GM18867 (cell line): ENCODE results near the gene RTP5.

Experiments used
- ATAC-seq: cut with Tn5 transposase; IDR thresholded peaks from one replicate; pipeline ENCODE4 v1.9.1; 2021; ENCODE audit warnings: mild to moderate bottlenecking, moderate library complexity; ENCODE audit not compliant: unreplicated experiment

RTP5 gene

GRCh38 chr2:241843321-241844065, 26.0 kb upstream of the RTP5 start:
- ATAC-seq, result peak; percentile 10

- ATAC-seq, result peak; percentile 69
These were observed 25.3 kb upstream of the RTP5 start for GRCh38 chr2:241844066-241844728.

DNA sequence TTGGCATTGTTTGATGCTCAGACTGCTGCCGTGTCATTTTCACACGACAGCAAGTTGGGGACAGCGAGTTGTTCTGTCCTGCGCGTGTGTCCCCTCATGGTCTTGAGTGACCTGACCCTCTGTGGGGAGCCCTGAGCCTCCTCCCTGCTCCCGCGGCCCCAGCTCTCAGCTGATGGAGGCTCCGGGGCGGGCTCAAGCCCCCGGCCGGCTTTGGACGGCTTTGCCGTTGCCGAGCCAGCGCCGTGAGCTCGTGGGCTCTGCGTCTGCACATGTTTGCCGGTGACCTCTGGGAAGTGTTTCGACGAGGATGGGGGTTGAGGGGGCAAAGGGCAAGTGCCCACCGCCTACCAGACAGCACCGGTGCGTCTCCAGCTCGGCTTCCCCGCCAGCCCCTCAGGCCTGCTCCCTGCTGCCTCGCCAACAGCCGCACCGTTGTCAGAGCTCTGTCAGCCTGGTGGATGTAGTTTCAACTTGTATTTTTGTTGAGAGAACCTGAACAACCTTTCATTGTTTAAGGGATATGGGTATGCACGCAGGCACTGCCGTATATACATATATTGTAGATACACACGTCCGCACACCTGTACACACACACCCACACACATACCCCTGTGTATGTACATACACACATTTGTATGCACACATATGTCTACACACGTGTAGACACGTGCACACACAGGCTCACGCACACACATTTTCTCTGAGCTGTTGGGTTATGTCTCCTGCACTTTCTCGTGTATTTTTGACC, 24.5 kb upstream of the RTP5 start:
- ATAC-seq, result no peak

- ATAC-seq, result no peak
These were observed 23.1 kb upstream of the RTP5 start for GRCh38 chr2:241846406-241846805.

GRCh38 chr2:241848761-241849615, 20.5 kb upstream of the RTP5 start:
- no peak for ATAC-seq

- ATAC-seq, result no peak
These were observed 19.6 kb upstream of the RTP5 start for GRCh38 chr2:241849616-241850543.

GRCh38 chr2:241850544-241851324, 18.8 kb upstream of the RTP5 start:
- no peak for ATAC-seq

DNA sequence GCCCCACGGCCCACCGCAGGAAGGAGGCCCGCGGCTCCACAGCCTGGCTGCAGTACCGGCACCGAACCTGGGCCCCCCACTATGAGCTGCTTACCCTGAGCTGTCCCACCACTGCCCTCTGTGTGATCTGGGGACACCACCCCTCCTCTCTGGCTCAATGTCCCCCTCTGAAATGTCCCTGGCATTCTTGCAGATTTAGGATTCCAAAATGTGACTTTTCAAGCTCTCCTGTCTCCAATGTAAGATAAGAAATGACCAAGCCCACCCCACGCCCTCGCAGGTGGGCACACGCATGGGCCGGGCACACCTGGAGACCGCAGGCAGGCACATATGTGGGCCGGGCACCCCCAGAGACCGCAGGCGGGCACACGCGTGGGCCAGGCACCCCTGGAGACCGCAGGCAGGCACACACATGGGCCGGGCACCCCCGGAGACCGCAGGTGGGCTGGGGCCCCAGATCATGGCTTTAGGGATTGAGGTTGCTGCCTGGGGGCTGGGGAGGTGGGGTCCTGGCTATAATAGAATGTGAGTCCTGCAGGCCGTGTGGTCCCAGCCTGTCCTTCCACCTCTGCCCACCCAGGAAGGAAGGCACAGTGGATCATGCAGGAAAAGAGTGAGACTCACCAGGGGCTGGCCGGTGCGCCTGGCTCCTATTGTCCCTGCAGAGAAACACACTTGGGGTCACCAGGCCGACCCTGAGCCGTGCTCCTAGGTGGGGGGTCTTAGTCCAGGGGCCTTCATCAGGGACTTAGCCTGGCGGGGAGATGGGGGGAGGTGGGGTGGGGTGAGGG, 18.0 kb upstream of the RTP5 start:
- ATAC-seq, result no peak

DNA sequence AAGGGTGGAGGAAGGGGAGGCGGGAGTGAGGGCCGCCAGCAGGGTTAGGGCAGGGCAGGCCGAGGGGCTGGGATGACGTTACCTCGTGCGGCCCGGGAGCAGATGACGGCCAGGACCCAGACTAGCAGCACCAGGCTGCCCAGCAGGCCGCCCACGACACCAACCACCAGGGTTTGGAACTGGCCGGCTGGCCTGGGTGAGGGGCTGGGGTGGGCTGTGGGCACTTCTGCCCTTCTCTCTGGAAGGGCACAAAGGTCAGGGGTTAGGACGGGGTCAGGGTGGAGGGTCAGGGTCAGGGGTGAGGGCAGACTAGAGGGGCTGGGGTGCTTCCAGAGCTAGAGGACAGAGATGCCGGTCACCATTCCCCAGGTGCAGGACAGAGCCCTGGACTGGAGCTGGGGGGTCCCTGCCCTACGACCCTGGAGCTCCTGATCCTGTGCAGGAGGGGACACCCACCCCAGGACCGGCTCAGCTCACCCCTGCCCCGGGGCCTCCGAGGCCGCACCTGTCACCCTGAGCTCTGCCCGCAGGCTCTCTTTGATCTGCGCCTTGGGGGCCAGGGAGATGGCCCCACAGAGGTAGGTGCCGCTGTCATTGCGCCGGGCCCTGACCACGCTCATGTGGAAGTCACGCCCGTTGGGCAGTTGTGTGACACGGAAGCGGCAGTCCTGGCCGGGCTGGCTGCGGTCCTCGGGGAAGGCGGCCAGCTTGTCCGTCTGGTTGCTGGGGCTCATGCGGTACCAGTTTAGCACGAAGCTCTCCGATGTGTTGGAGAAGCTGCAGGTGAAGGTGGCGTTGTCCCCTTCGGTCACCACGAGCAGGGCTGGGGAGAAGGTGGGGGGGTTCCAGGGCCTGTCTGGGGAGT, 17.2 kb upstream of the RTP5 start:
- no peak for ATAC-seq

- ATAC-seq, result no peak
These were observed 16.4 kb upstream of the RTP5 start for GRCh38 chr2:241852981-241853631.

DNA sequence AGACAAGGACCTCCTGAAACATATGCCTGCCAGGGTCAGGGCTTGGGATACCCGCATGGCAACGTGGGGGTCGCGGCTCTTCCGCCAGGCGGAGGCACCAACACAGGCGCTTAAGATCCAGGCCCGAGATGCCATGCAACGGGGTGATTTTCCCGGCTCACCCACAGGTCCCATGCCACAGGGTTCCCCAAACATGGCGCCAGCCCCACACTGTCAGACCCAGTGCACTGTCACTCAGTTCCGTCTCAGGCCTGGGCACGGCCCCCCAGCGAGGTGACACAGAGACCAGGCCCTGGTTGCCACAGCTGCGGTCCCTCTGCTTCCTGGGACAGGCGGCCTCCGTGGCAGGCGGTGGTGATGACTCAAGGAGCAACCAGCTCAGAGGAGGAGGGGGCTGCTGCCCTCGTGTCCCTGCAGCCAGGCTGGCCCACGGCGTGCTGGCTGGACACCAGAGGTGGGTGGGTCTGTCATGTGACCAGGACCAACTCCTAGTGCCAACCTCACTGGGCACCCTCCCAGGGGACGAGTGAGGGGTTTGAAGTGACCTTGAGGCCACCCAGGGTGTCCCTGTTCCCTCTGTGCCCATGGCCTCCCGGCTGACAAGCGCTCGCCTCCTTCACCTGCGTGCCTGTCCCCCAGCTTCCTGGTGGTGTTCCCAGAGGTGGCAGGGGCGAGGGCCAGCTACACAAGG, 15.7 kb upstream of the RTP5 start:
- ATAC-seq, result no peak

DNA sequence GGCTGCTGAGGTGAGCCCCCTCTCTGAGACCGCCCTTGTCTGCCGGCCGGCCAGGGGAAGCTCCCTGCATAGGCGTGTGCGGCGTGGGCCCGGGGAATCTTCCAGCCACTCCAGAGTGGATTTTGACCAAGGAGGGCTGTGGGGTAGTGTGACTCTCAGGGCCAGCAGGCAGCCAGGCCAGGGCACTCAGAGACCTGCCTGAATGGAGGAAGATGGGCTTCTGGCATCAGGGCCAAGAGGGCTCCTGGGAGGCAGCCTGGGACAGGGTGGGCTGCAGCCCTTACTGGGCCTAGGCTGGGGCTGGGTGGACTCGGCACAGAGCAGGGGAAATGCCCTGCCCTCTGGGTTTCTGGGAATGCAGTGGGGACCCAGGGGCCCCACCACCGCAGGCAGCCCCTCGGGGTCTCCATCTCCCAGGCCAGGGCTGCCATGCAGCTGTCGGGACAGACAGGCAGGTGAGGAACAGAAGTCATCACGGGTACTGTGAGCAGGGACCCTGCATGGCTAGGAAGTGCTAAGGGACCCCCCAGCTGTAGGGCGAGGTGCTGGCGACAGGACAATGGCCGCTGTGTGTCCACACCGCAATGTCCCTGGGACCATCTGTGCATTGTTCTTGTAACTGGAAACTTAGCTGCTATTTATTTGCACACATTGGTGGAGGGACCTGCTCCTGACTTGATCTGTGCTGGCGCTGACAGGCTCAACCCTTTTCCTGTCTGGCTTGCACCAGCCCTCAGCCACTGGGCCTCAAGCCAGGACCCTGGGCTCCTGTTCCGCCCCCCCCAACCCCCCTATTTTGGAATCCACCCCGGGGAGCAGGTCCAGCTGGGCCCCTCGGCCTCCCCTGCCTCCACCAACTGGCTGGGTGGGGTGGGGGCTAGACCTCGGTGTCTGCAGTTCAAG, 14.9 kb upstream of the RTP5 start:
- ATAC-seq, result no peak

DNA sequence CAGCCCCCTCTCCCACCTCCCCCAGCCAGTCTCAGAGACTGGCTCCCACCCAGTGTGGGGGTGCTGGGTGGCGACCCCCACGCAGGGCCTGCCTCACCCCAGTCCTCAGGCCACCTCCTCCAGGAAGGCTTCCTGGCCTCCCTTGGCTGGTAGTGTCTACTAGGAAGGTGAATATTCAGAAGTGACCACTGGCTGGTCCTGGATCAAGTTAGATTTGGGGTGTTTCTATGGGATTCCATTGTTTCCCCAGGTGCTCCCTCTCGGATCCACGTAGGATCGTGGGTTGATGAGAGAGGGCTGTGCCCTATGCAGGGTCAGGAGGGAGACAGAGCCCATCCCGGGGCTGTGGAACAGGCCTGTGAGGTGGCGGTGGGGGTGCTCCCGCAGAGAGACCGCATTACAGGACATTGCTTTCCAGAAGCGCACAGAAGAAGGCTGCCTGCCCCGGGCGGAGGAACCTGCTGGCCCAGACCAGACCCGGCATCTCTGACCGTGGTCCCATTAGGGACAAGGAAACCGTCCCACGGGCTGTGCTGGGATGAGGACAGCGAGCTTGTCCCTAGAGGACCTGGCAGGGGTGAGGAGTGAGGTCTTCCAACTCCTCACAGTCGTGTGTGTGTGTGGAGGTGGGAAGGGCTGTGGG, 14.2 kb upstream of the RTP5 start:
- ATAC-seq, result no peak

- ATAC-seq, result no peak
These were observed 13.6 kb upstream of the RTP5 start for GRCh38 chr2:241855888-241856422.
